Activated naive CD4-positive, alpha-beta T cell treated with anti-CD3 and anti-CD28 coated beads, Interleukin-2, amount 50 U/mL, for 16 hours (primary cell): ENCODE results near the gene CREB3L2.
"Not testable (repeated sequence)": the region's sequence is repeated elsewhere in the genome, so short reads cannot be mapped to it uniquely, and the experiment has no call there.

Experiments
- DNase-seq: peaks from one replicate; pipeline ENCODE4 v3.0.0-alpha.2; 2020

The CREB3L2 gene

DNA sequence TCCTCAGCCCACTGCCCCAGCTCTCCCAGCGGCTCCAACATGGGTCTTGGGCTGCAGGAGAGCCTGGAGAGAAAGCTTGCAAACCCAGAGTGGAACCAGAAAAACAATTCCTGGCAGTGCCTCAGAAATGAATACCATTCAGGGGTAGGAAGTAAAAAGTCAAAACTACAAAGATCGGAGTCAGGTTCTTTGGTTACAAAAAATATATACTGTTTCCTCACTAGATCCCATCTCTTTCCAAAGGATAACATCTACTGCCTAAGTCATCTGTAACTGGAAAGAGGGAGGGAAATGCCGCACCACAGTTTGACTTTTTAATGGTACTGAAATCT, 14.9 kb downstream of the CREB3L2 start:
- no peak for DNase-seq

DNA sequence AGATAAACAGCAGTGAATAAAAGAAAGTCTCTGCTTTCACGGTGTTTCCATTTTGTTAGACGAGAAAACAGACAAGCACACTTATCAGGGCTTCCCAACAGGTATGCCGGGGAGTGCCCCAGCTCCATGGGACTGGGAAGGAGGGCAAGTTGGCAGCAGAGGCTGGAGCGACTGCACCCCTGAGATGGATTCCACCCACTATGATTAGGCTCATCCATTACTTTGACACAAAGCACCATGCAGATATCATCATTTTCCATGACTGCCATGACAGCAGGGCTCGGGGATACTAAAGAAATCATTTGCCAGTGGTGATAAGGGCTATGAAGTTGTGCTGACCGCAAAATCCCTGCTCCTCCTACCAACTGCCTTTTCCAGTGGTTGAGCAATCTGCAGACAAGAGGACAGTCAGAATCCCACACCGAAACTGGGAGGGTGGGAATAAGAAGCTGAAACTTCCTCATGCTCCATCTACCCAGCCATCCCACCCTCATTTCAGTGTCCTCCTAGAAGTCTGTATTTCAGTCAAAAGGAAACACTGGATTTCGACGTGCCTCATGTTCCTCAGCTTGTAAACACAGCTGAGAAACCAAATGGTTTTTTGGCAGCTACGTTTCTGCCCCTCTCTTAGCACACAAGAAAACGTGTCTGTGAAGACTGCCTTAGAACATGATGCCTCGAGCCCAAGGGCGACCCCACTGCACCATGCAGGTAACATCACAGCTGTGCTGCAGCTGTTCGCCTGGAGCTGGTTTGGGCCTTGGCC, 15.5 kb downstream of the CREB3L2 start:
- DNase-seq = no peak

DNA sequence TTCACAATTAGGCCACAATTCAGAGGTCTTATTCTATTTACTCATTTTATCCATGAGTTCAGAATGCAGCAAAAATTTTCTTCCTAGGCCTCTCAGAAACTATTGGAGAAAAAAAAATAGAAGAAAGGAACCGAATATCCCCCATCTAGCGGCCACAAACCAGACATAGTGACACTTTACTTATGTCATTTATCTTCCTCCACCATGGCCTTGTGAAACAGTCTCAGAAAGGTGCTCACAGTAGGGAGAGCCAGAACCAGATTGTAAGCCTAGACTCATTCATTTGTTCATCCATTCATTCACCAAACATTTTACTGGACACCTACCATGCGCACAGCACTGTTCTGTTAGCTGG, 16.0 kb downstream of the CREB3L2 start:
- DNase-seq = no peak

DNA sequence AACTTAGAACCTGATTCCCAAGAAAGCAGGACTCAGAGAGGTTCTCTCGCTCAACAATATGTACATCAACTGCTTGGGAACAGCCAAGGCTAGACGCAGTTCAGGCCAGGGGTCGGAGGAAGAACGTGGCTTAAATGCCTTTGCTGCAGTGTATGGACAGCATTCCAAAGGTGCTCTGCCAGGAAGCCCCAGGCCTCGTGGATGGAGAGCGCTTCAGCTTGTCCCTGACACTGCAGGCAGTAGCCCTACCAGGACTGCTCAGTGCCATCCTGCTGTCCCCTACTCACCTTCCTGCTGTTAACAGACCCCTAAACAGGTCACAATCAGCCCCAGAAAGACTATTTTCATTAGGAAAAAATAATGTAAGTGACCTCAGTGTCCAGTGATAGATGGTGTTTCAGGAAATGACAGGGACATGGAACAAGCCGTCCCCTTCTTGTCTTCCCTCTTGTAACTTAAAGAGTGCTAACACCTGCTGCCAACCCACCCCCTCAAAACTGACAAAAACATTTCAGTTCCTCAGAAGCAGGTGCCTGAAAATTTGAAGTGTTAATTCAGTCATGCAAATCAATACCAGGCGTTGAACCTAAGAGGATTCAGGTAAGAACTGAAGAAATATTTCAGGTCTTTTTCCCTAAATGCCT, 16.5 kb downstream of the CREB3L2 start:
- no peak for DNase-seq

DNA sequence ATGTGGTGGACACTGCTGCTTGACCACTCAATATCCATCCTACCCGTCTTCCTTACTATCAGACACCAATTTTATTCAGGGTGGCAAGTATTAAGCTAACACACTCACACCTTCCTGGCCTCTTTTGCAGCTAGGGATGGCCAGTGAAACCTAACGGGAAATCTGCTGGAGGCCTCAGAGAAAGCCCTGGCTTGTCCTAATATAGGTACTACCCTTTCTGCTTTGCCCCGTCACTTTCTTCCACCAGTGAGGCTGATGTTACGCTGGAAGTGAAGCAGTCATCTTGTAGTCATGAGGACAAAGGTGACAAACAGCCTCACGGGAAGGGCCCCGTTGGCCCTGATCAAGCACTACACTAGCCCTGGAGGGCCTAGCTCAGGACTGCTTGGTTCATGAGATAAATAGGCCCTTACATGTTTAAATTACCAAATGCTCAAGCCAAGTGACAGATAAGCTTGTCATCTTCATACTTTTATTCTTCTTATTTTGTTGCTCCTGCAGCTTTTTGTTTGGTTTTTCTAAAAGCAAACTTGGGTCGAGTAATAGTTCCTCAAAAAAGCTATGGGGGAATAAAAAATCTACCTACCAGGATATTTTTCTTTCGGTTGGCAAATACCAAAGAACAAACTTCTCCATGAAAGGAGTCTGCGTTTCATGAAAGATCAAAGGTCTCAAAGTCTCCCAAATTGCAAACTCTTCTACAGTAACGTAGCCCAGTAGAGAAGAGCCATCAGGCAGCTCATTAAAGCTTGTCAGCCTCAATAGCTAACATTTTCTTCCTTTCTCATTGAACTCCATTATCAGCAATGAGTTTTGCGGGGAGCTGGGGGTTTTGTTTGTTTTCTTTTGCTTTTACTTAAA, 17.5 kb downstream of the CREB3L2 start:
- no peak for DNase-seq

DNA sequence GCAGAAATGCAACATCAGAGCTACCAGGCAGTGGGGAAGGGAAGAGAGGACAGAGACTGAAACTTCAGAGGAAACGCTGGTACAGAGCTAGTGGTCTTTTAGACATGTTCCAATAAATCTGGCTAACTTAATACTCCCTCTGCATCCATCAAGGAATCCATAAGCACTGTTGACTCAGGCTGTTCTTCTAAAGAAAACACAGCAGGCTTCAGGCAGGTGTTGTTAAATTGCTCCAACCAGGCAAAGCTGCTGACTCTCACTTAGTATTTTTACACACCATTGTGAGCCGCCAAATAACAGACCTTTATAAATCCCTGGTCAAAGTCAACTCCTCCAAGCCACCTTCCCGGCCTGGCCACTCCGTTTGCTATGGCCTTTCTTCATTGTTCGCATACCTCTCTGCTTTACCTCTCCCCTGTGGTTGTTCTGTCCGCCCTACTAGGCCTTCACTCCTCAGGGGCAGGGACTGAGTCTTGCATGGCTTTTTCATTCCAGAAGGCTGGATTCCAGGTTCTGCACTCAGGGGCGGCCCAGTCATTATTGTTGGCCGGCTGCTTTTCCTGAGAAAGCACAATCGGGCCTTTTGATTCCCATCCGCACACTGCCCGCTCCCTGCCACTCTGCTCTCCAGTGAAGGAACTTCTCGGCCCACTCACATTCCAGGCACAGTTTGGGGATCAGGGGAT, 18.4 kb downstream of the CREB3L2 start:
- no peak for DNase-seq

DNA sequence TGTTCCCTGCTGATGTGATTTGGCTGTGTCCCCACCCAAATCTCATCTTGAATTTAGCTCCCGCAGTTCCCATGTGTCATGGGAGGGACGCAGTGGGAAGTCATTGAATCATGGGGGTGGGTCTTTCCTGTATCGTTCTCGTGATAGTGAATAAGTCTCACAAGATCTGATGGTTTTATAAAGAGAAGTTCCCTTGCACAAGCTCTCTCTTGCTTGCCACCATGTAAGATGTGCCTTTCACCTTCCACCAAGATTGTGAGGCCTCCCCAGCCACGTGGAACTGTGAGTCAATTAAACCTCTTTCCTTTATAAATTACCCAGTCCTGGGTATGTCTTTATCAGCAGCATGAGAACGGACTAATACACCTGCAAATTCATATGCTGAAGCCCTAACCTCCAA, 19.5 kb downstream of the CREB3L2 start:
- not testable (repeated sequence) for DNase-seq

DNA sequence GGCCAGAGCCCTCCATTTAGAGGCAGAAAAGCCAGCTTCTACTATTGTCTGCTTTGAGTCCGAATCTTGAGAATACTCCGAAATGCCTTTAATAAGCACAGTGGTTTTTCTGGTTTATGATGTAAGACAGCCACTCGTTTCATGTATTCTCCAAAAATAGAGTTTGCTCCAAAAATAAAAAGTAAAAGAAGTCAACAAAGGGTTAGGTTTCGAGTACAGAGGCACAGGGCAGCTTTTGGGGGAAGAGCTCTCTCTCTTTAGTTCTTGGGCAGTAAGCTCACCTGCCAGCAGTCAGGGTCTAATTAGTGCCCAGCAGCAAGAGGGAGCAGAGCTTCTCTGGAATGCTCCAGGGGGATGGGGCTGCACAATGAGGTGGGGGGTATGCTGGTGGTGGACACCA, 20.2 kb downstream of the CREB3L2 start:
- no peak for DNase-seq

DNA sequence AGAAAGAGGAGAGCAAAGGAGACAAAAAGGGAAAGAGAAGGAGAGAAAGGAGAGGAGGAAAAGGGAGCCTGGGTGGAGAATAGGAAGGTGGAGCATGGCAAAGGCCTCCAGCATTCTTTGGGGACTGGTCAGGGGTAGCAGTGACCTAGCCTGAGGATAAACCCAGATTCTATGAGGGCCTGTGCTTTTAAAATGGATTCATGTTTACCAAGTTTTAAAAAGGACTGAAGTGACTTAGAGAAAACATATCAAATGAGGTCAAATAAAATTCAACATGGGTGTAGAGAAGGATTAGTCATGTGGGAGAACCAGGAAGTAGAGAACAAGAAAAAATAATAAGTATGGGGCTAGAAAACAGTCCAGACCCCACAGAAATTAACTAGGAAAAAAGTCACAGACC, 20.7 kb downstream of the CREB3L2 start:
- no peak for DNase-seq

DNA sequence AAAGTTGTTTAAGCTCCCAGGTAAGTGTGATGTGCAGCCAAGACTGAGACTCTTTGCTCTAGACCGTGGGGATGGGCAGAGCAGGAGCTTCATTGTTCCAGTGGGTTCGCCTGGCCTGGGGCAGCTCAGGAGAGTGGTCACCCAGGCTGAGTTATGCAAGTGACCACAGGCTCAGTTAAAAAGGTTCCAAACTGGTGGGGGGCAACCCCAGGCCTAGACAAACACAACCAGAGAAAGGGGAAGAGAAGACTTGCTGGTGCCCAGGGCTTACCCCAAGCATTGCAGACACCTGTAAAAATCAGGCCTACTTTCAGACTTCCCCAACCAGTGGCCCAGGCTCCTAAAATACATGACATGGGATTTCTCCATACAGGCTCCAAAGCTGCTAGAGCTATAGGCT, 21.6 kb downstream of the CREB3L2 start:
- DNase-seq = no peak

DNA sequence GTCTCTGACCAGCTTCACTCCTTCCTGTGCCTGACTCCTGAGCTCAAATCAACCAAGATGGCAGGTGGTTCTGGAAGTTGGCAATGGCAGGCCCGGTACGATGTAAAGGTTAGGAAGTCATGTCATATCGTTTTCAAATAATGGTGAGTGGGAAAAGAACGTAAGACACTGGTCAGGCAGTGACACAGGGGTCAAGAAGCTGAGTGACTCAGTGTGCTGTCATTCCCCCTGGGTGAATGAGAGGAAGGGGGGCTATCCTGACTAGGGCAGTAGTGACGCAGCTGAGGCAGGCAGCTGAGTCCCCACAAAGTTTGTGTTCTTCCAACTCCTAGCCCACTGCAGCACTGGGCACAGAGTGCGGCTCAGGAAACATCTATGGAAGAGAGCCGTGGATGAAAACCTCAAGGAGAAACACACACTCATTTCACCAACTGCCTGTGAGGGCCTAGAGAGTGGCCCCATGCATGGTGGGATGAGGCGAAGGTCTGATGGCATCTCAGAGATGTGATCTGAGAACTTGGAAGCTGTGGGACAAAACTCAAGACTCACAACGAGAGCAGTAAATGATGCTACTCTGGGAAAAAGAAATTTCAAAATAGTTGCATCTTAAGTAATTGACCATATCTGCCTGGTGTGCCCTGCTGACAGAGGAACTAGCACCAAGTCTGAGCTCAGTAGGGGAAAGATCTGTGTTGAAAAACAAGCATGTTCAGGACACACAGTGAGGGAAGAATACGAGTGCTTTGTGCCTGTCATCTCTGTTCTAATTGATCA, 23.2 kb downstream of the CREB3L2 start:
- DNase-seq = no peak

DNA sequence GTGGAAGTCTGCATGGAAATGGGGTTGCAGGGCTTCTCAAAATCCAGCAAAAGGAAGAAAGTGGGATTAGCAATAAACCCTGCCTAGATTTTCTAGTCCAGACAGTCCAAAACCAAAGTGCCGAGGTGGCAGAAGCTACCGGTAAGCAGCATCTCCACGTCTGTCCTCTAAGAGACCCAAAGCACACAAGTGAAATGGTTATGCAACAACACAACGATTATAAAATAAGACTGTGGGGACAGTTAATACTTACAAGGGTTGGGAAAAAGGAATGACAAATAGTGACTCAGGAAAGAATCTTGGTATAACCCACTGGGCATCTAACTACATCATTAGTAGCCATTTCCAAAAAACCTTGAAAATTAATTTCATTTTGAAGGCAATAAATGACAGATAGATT, 24.7 kb downstream of the CREB3L2 start:
- DNase-seq = no peak

DNA sequence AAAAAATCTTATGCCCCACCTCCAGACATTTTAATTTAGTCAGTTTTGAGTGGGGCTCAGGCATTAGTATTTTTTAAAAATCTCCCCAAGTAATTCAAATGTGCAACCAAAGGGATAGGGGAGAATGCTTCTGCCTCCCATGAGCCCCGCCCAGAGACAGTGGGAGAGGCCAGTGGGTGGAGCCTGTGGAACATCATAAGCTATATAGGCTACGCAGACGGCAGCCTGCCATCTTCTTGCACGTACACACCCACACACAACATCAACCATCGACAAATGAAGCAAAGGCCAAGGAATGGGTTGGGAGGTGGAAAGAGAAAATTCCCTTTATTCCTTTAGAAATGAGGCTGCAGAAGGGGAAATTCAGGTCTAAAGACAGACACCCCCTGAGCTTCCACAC, 25.2 kb downstream of the CREB3L2 start:
- DNase-seq = no peak

DNA sequence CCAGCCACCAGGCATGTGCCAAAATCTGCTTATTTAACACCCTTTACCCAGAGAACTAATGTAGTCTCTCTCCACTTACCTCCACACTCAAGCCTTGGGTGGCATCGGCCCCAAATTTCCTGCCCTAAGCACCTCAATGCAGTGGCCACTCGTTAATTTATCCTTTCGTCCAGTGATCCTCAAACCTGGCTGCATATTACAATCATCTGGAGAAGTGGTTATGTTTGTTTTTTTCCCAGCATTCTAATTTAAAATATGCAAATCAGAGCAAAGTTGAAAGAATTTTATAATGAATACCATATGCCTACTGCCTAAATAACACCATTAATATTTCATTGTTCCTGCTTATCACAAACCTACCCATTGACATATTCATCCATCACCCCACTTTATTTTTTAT, 25.7 kb downstream of the CREB3L2 start:
- no peak for DNase-seq

DNA sequence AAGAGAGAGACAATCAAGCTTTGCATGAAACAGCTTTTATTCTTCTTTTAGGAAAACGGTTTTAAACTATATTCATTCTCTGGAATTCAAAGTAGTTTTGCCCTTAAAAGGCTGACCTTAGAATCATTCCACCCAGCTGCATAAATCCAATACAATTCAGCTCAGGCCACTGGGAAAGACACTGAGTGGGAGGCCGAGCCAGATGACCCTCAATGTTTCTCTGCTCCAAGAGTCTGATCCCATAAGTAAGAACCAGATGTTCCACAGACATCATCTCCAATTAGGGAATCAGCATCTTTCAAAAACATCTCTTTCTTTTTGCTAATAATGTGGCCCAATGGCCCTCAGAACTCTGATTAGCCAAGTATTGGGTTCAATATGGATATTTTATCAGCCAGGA, 26.1 kb downstream of the CREB3L2 start:
- DNase-seq = no peak

DNA sequence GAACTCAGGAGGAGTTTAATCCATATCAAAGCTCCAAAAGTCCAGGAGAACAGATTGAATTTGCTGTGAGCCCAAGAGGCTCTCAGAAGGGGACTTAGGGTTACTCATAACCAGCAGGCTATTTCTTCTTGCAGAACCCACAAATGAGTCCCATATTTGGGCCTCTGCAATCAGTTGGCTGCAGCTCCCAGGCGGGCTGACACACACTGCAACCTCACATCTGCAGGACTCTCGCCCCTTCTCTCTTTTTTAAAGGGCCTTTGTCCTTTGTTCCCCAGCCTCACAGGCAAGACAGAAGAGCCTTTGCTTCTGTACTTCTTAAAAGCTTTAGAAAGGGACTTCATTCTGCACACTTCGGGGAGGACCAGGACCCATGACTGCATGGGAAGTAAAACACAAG, 26.7 kb downstream of the CREB3L2 start:
- no peak for DNase-seq

DNA sequence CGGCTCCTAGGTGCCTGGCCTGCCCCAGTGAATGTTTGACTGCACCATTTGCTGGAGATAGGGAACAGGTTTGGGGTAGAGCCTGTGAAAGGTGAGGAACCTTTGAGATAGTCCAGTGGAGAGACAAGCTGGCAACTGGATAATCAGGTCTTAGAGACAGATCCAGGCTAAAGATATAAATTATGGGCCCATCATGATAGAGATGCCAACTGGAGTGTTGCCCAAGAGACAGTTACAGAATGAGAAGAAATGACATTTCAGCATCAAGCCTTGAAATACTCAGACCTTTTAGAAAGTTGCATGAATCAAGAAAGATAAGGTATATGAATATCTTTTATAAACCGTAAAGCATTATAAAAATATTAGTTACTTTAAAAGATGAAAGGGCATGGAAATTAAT, 27.1 kb downstream of the CREB3L2 start:
- DNase-seq = no peak

DNA sequence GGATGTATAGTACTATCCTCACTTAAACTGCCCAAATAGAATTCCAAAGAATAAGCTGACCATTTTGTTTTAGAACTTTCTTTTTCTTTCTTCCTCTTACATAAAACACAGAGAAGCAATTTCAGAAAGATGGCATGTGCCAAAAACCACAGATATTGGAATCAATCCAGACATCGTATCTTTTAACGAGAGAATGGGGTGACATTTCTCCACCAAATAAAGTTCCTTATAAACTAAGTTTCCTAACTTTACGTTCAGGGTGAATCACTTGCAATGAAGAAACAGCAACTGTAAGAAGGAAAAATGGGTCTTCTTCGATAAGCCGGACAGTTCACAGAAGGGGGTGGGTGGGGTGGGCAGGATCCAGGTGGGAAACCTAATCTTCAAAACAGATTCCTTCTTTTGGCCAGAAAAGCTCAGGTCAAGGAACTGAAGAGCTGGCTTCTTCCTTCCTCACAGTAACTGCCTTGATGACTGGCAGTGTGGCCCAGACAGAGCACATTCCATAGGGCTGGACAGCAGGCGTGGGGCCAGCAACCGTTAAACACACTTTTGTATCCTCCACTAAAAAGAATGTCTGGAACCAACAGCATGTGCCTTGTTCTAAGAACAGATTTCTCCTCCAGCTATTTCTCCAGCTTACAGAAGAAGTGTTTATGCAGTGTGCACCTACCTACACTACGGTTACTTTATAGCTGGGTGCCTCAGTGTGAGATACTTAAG, 31.5 kb downstream of the CREB3L2 start:
- DNase-seq = no peak

DNA sequence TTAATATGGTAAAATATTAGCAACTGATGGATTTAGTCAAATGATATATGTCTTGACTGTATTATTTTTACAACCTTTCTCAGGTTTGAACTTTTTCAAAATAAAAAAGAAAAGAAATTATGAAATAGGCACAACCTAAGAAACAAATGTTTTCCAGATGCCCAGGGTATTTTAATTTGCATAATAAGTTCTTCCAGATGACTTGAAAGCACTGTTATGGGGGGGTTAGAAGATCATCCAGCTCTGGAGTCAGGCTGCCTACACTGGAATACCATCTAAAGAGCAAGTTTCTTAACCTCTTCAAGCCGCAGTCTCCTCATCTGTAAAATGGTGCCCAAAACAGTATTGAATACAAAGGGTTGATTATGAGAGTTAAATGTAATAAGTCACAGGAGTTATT, 32.1 kb downstream of the CREB3L2 start:
- no peak for DNase-seq

DNA sequence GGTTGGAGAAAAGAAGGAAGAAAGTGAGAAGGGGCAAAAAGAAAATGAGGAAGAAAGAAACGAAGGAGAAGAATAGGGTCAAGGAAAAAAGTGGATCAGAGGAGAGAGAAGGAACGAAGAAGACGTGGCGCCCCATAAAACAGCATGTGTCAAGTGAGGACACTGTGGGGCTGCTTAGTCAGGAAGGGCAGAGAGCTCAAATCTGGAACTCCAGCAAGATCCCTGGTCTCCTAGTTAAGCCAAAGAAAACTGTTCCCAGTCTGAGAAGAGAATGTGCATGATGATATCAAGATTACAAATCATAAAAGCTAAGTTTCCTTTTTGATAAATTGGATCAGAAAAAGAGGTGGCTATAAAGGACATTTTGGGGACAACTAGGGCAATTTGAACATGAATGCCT, 33.0 kb downstream of the CREB3L2 start:
- DNase-seq = no peak

DNA sequence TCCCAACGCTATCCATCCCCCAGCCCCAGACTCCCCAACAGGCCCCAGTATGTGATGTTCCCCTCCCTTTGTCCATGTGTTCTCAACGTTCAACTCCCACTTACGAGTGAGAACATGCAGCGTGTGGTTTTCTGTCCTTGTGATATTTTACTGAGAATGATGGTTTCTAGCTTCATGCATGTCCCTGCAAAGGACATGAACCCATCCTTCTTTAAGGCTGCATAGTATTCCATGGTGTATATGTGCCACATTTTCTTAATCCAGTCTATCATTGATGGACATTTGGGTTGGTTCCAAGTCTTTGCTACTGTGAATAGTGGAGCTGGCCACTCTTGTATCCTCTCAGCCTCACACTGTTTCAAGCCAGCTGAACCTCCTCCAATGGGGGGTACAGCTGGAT, 33.5 kb downstream of the CREB3L2 start:
- not testable (repeated sequence) for DNase-seq
